Prostate gland (tissue), 2 donors: ENCODE data around the gene RAD51B. TPM values are rescaled to one million over a fixed set of nuclear protein-coding genes. Genes with fewer than 3 reads are reported as not detected.

Experiments used
- DNase-seq: peaks from one replicate; pipeline ENCODE4 v3.0.0-alpha.2; 2019; ENCODE audit warnings: low spot score
- H3K27ac ChIP-seq, 2 donors: fragments of 200-600 bp; sonication (generic); 2 replicates each; pipeline ENCODE4 v1.5.1; 2017 to 2019
- H3K27me3 ChIP-seq: fragments of 200-600 bp; sonication (generic); replicated peaks from 2 replicates; pipeline ENCODE4 v1.5.1; 2019; ENCODE audit not compliant: insufficient read depth
- H3K36me3 ChIP-seq, 2 donors: fragments of 200-600 bp; sonication (generic); 1 replicate in 1 of 2; 2 replicates in 1 of 2; pipeline versions ENCODE4 v1.5.1 to v1.8.1; 2017 to 2019
- H3K4me1 ChIP-seq: fragments of 200-600 bp; sonication (generic); replicated peaks from 2 replicates; pipeline ENCODE4 v1.5.1; 2019
- H3K4me3 ChIP-seq, 2 donors: fragments of 200-600 bp; sonication (generic); 2 replicates each; pipeline ENCODE4 v1.5.1; 2017 to 2019
- H3K9me3 ChIP-seq: fragments of 200-600 bp; sonication (generic); 2 replicates; pipeline ENCODE4 v1.5.1; 2017
- POLR2A ChIP-seq: fragments of 450-650 bp; IDR thresholded peaks from one replicate; pipeline ENCODE4 v1.6.1; 2016; ENCODE audit warnings: antibody characterized with exemption, mild to moderate bottlenecking
- POLR2AphosphoS5 ChIP-seq: sonication (generic); formaldehyde crosslinking; IDR thresholded peaks from one replicate; pipeline ENCODE4 v1.6.1; 2017; ENCODE audit warnings: antibody characterized with exemption
- WGBS: methylation state at CpG from one replicate; pipeline ENCODE4 v1.1.5; 2018; 5-methylcytosine and 5-hydroxymethylcytosine counted together
- intact Hi-C: fragments of 100-400 bp; cut with DNase I; formaldehyde crosslinking; loops from one replicate; pipeline ENCODE4 v1.14.2; 2022
- small RNA-seq, 2 donors: library from RNA; depleted of rRNA; stranded (forward); fragments of <200 nt; gene quantifications; one replicate each; pipeline ENCODE3, GENCODE V24; 2016
- total RNA-seq, 2 donors: library from RNA; depleted of rRNA; stranded (reverse); fragments of >200 nt; gene quantifications; one replicate each; pipeline ENCODE4 v1.1.0, GENCODE V29; 2016
- TF ChIP-seq, protein P1 (sequence below), 4 experiments: fragments of 200-600 bp in 2 of 4; fragments of 450-650 bp in 2 of 4; sonication (generic) in 2 of 4; IDR thresholded peaks; 1 replicate in 3 of 4; 2 replicates in 1 of 4; pipeline ENCODE4 v1.5.1; 2016 to 2019; ENCODE audit warnings: antibody characterized with exemption in 4 of 4, mild to moderate bottlenecking in 2 of 4, moderate library complexity in 2 of 4

Gene RAD51B
- total RNA-seq, 2 donors from 2014 or later, result 14.9 to 35.8 TPM

DNA sequence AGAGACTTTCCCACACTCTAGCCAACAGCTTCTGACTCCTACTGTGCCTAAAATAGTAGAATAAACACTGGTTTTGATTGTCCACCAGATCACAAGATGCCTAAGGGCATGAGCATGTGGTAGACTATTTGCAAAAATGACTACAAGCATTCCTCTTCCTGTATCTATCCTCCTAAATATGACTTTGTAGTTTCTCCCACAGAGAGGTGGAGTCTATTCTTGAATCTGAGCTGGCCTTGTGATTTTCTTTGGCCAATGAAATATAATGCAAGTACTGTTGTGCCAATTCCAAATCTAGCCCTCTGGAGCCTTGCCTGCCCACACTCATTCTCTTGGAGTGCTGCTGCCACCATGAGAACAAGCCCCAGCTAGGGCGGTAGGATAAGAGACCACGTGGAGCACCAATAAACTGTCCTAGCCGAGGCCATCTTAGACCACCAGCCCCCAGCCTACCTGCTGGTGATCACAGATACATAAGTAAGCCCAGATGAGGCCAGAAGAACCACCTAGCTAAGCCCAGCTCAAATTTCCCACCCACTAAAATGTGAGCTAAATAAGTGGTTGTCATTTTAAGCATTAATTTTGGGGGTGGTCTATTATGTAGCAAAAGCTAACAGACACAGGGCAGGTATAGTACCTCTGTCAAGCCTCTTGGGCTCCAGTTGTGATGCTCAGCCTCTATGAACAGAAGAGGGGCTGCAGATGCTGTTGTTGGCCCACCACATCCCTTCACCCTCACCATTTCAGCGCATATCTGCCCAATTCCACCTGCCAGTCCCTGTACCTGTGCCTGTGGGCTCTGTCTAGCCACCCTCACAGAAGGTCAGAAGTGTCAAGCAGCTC, 955.4 kb downstream of the RAD51B start:
- H3K27ac ChIP-seq, result no peak overlapping the region
- TF ChIP-seq, protein P1, sequence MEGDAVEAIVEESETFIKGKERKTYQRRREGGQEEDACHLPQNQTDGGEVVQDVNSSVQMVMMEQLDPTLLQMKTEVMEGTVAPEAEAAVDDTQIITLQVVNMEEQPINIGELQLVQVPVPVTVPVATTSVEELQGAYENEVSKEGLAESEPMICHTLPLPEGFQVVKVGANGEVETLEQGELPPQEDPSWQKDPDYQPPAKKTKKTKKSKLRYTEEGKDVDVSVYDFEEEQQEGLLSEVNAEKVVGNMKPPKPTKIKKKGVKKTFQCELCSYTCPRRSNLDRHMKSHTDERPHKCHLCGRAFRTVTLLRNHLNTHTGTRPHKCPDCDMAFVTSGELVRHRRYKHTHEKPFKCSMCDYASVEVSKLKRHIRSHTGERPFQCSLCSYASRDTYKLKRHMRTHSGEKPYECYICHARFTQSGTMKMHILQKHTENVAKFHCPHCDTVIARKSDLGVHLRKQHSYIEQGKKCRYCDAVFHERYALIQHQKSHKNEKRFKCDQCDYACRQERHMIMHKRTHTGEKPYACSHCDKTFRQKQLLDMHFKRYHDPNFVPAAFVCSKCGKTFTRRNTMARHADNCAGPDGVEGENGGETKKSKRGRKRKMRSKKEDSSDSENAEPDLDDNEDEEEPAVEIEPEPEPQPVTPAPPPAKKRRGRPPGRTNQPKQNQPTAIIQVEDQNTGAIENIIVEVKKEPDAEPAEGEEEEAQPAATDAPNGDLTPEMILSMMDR (IDR thresholded peaks at IDR 0.05), result no peak
- no peak for TF ChIP-seq POLR2A
- TF ChIP-seq POLR2AphosphoS5, result peak; percentile 28
- no peaks in the 10 kb centered on the region for H3K27me3 ChIP-seq
- H3K4me3 ChIP-seq, result no peak overlapping the region
- 95% methylated on average over 4 of the region's 4 CpGs for WGBS
- no peak for DNase-seq
- intact Hi-C loops, result no loop called here
- no peaks in the 10 kb centered on the region for H3K9me3 ChIP-seq
- peaks cover 13% of the 10 kb centered on the region for H3K4me1 ChIP-seq
- no peaks in the 10 kb centered on the region for H3K36me3 ChIP-seq

DNA sequence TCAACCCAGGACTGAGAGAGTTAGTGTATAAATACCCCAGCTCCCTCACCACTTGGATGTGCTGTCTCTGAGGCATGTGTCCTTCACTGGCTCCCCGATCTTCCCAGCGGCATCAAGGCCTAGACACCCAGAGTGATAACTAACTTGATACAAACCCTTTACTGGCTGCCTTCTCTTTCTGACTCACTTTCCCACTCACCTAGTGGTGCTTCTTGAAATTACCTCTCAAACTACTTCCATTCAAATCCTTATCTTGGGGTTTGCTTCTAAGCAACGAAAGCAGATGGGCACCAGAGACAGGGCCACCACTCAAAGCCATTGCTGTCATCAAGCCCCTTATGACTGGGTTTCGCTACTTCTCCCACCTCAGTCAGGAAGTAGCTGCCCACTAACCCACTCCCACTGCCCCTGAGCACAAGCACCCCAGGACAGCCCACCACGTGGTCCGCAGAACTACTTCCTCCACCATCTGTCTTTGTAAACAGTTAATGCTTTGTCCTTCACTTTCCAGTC, 956.1 kb downstream of the RAD51B start:
- peaks cover 15% of the 10 kb centered on the region for H3K4me1 ChIP-seq
- DNase-seq, result no peak

DNA sequence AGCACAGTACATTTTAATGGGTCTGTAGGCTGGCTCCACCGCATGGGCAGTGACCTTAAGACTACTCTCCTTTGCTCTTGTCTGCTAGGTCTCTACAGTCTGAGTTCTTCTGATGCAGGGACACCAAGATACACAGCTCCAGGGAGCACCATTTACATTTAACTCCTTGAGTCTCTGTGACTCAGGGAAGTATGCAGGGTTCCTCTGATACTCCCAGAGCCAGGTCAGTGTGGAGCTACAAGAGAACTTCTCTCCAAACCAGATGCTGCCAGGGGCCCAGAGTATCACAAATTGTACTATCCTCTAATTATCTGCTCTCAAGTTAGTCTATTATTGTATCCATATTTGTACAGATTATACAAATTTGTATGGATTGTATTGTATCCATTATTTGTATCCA, 958.1 kb downstream of the RAD51B start:
- intact Hi-C loops, result no loop called here
- H3K27ac ChIP-seq, result no peak overlapping the region
- TF ChIP-seq, protein P1 (IDR thresholded peaks at IDR 0.05), result no peak
- no peak for TF ChIP-seq POLR2AphosphoS5
- H3K9me3 ChIP-seq, result no peaks in the 10 kb centered on the region
- 85% methylated on average over 1 of the region's 1 CpG for WGBS
- no peak for DNase-seq
- H3K4me3 ChIP-seq, result no peak overlapping the region
- H3K27me3 ChIP-seq, result no peaks in the 10 kb centered on the region
- no peaks in the 10 kb centered on the region for H3K36me3 ChIP-seq
- H3K4me1 ChIP-seq, result peaks cover 19% of the 10 kb centered on the region

More for the DNA sequence above, 956.1 kb downstream of the RAD51B start:
- TF ChIP-seq POLR2AphosphoS5 (no peak), POLR2A (no peak)
- TF ChIP-seq, protein P1 (IDR thresholded peaks at IDR 0.05), result no peak
- 88% methylated on average over 6 of the region's 6 CpGs for WGBS
- H3K27ac ChIP-seq, result no peak overlapping the region
- H3K4me3 ChIP-seq, result no peak overlapping the region
- no peaks in the 10 kb centered on the region for H3K27me3 ChIP-seq
- H3K36me3 ChIP-seq, result no peaks in the 10 kb centered on the region
- H3K9me3 ChIP-seq, result no peaks in the 10 kb centered on the region
- intact Hi-C loops, result no loop called here

Small RNAs within 50 kb of the gene (small RNA-seq; reads per million reads assigned to genes)
- gene RN7SL108P, result 0 reads per million in 2 donors
- 0 reads per million in 2 donors for gene RN7SL706P
- 0 to 0.19 reads per million in 2 donors for gene RNU6-921P

Other genes with a start within 250 kb of the RAD51B start
- gene PIGH, start 219.5 kb upstream of the RAD51B start, total RNA-seq, result 100 to 1,000 TPM in 1 of 2 donors, 10 to 100 TPM in 1; 41.5 to 128 TPM
- gene ARG2, start 199.9 kb upstream of the RAD51B start, total RNA-seq, result 100 to 1,000 TPM in 1 of 2 donors, 10 to 100 TPM in 1; 31.9 to 565 TPM
- gene VTI1B, start 145.1 kb upstream of the RAD51B start, total RNA-seq, result 10 to 100 TPM; 52.0 to 52.6 TPM
- gene RDH11, start 124.0 kb upstream of the RAD51B start, total RNA-seq, result 1,000 to 10,000 TPM in 1 of 2 donors, 100 to 1,000 TPM in 1; 134 to 2,107 TPM
- gene RDH12, start 117.9 kb upstream of the RAD51B start, total RNA-seq, result 1 to 10 TPM in 1 of 2 donors, under 1 TPM in 1; 0.28 to 1.0 TPM
- gene ZFYVE26, start 3.2 kb upstream of the RAD51B start, total RNA-seq, result 10 to 100 TPM; 12.2 to 33.7 TPM